GM12878 (cell line): ENCODE data around the gene COX6B1. TPM values are rescaled to one million over a fixed set of nuclear protein-coding genes. Genes with fewer than 3 reads are reported as not detected.

Experiments used
- ATAC-seq: fragments of 200-7000 bp; cut with Tn5 transposase; 3 replicates; pipeline ENCODE4 v1.9.1; 2020; ENCODE audit warnings: mild to moderate bottlenecking, moderate library complexity
- BruUV-seq: library from RNA; stranded (reverse); fragments of 400-500 nt; replicated peaks from 2 replicates; lab custom pipeline; 2021; lab: Mats Ljungman, UMichigan
- CTCF ChIA-PET: fragments of 300-600 bp; sonication (Branson Sonifier 250); formaldehyde crosslinking; extraction: SDS; loops from one replicate; lab custom pipeline; 2021; ENCODE audit warnings: inconsistent platforms; lab: Yijun Ruan, JAX
- POLR2A ChIA-PET: fragments of 350-600 bp; formaldehyde crosslinking; extraction: SDS; loops from one replicate; lab custom pipeline; 2021; ENCODE audit warnings: inconsistent platforms; lab: Charles Lee
- RAD21 ChIA-PET: fragments of 300-600 bp; sonication (Branson Sonifier 250); formaldehyde crosslinking; loops from one replicate; lab custom pipeline; 2023; ENCODE audit warnings: antibody characterized with exemption; ENCODE audit not compliant: unreplicated experiment; lab: Charles Lee
- SMC1A ChIA-PET: fragments of 300-600 bp; sonication (Branson Sonifier 250); formaldehyde crosslinking; loops from one replicate; lab custom pipeline; 2023; ENCODE audit not compliant: unreplicated experiment, uncharacterized antibody; lab: Charles Lee
- DNase-seq: peaks from one replicate; pipeline ENCODE4 v3.0.0-alpha.2; 2011; ENCODE audit warnings: low read depth, low spot score
- FAIRE-seq: peaks from 3 replicates; lab custom pipeline; 2011; peaks lifted over from hg19 to GRCh38; lab: Jason Lieb, UNC
- H2AFZ ChIP-seq: 2 replicates; pipeline ENCODE4 v1.6.0; 2011; ENCODE audit warnings: low read depth, low read length, control low read depth; ENCODE audit not compliant: control insufficient read depth
- H3K27ac ChIP-seq: 2 replicates; pipeline ENCODE4 v1.5.1; 2011; ENCODE audit warnings: control low read depth; ENCODE audit not compliant: control insufficient read depth, insufficient read depth
- H3K27me3 ChIP-seq, 2 experiments: replicated peaks in 1 of 2; 2 replicates each; pipeline versions ENCODE4 v1.6.0 to v1.6.1; 2011; ENCODE audit warnings: low read length in 1 of 2; ENCODE audit not compliant: control insufficient read depth in 2 of 2, insufficient read depth in 2 of 2
- H3K36me3 ChIP-seq, 2 experiments: 2 replicates each; pipeline ENCODE4 v1.5.1; 2011; ENCODE audit warnings: low read length in 1 of 2; ENCODE audit not compliant: control insufficient read depth in 2 of 2, insufficient read depth in 2 of 2
- H3K4me1 ChIP-seq: 2 replicates; pipeline ENCODE4 v1.6.1; 2011; ENCODE audit warnings: mild to moderate bottlenecking, low read length, moderate library complexity, mixed read lengths; ENCODE audit not compliant: control insufficient read depth, insufficient read depth
- H3K4me2 ChIP-seq: 2 replicates; pipeline ENCODE4 v1.6.0; 2011; ENCODE audit warnings: control low read depth; ENCODE audit not compliant: control insufficient read depth, insufficient read depth
- H3K4me3 ChIP-seq: fragments of 200-600 bp; sonication (generic); 2 replicates; pipeline ENCODE4 v1.5.1; 2016
- H3K79me2 ChIP-seq: 2 replicates; pipeline ENCODE4 v1.6.0; 2011; ENCODE audit warnings: low read length; ENCODE audit not compliant: control insufficient read depth, insufficient read depth
- H3K9ac ChIP-seq: 2 replicates; pipeline ENCODE4 v1.8.0; 2011; ENCODE audit warnings: low read length, control low read depth, mixed read lengths; ENCODE audit not compliant: control insufficient read depth, insufficient read depth
- H3K9me3 ChIP-seq: replicated peaks from 3 replicates; pipeline ENCODE4 v1.5.1; 2011; ENCODE audit warnings: mild to moderate bottlenecking, low read length; ENCODE audit not compliant: control insufficient read depth, insufficient read depth
- H4K20me1 ChIP-seq: 2 replicates; pipeline ENCODE4 v1.6.0; 2011; ENCODE audit not compliant: control insufficient read depth, insufficient read depth
- CREM ChIP-seq: IDR thresholded peaks from 2 replicates; pipeline ENCODE4 v1.6.1; 2014; ENCODE audit warnings: antibody characterized with exemption, low read depth
- CTCF ChIP-seq, 3 experiments: IDR thresholded peaks in 2 of 3; conservative IDR thresholded peaks in 1 of 3; 2 replicates each; pipeline ENCODE4 v1.5.1; 2011; ENCODE audit warnings: low read depth in 3 of 3, low read length in 3 of 3, mild to moderate bottlenecking in 3 of 3, control low read depth in 2 of 3, moderate library complexity in 2 of 3, inconsistent platforms in 1 of 3, mixed read lengths in 1 of 3; ENCODE audit not compliant: control insufficient read depth in 2 of 3, insufficient read depth in 1 of 3; ENCODE audit errors: extremely low read depth in 1 of 3
- GABPA ChIP-seq: IDR thresholded peaks from 2 replicates; pipeline ENCODE4 v1.6.1; 2014; ENCODE audit warnings: antibody characterized with exemption, low read depth, mild to moderate bottlenecking, inconsistent platforms
- IKZF1 ChIP-seq: fragments of 450-650 bp; conservative IDR thresholded peaks from 2 replicates; pipeline ENCODE4 v1.6.1; 2017; ENCODE audit warnings: antibody characterized with exemption, mild to moderate bottlenecking
- MEF2B ChIP-seq: fragments of 450-650 bp; IDR thresholded peaks from 2 replicates; pipeline ENCODE4 v1.6.1; 2018; ENCODE audit warnings: mild to moderate bottlenecking, moderate library complexity; ENCODE audit not compliant: partially characterized antibody, poor library complexity, severe bottlenecking
- SRF ChIP-seq, 2 experiments: IDR thresholded peaks; 2 replicates each; pipeline ENCODE4 v1.6.1; 2011; ENCODE audit warnings: low read depth in 2 of 2, low read length in 2 of 2, mild to moderate bottlenecking in 1 of 2, moderate library complexity in 1 of 2
- ZBTB4 ChIP-seq: fragments of 450-650 bp; formaldehyde crosslinking; IDR thresholded peaks from 2 replicates; pipeline ENCODE4 v1.4.0; 2022; ENCODE audit warnings: mild to moderate bottlenecking, moderate library complexity
- WGBS: methylation state at CpG from one replicate; pipeline ENCODE4 v1.1.6; 2016; ENCODE audit warnings: low lambda C conversion rate; ENCODE audit not compliant: insufficient replicate concordance, insufficient coverage; ENCODE audit errors: missing lambda C conversion rate; 5-methylcytosine and 5-hydroxymethylcytosine counted together
- in situ Hi-C: fragments of 300-500 bp; cut with MboI; formaldehyde crosslinking; loops from 9 replicates; pipeline ENCODE4 v1.14.3; 2018; ENCODE audit warnings: mixed read lengths
- intact Hi-C: fragments of 100-400 bp; cut with micrococcal nuclease; formaldehyde crosslinking; loops from one replicate; pipeline ENCODE4 v1.14.2; 2022; ENCODE audit not compliant: unreplicated experiment
- polyA plus RNA-seq, 11 experiments: library from polyadenylated mRNA; depleted of rRNA in 4 of 11; unstranded in 6 of 11; stranded (reverse) in 5 of 11; fragments of >200 nt; fragmentation: Nextera tagmentation in 4 of 11; fragmentation: Illumina TruSeq in 1 of 11; extraction: Ambion mirVana in 4 of 11; extraction: Trizol in 1 of 11; gene quantifications; 1 replicate in 1 of 11; 2 replicates in 10 of 11; pipeline versions ENCODE4 v1.2.1 to v1.2.3, GENCODE V29; 2011 to 2016; ENCODE audit warnings: inconsistent platforms in 2 of 11, missing spikeins in 2 of 11, low read depth in 1 of 11
- total RNA-seq, 4 experiments: library from RNA; depleted of rRNA in 3 of 4; stranded (reverse); fragments of >200 nt in 3 of 4; fragmentation: Illumina TruSeq in 1 of 4; extraction: Trizol in 1 of 4; gene quantifications; 2 replicates each; pipeline versions ENCODE4 v1.2.1 to v1.2.3, GENCODE V29; 2013 to 2021

COX6B1 gene
- total and polyA plus RNA-seq, 10 of the 15 experiments (the other 5 are each of a cell fraction or from before 2014, with no cell fraction given), result 500 to 1,700 (median 862) TPM

- TF ChIP-seq IKZF1 (peak; percentile 49; the same call in 1 of the 2 replicates), CREM (no peak), MEF2B (no peak), ZBTB4 (CRISPR knock-in tag) (no peak)
- TF ChIP-seq, all 136 proteins: peak for 6
Measured at GRCh38 chr19:35673121-35673804, 25.1 kb downstream of the COX6B1 start (continued).

- DNase-seq, result no peak
- Histone ChIP-seq H3K4me2 (no peak overlapping the region), H3K27me3 (no peaks in the 10 kb centered on the region; a peak in 1 of 4 replicates), H3K4me3 (no peak overlapping the region), H3K9ac (no peak overlapping the region), H2AFZ (no peak overlapping the region), H3K4me1 (peaks cover 4% of the 10 kb centered on the region), H3K36me3 (no peaks in the 10 kb centered on the region), H4K20me1 (no peaks in the 10 kb centered on the region), H3K79me2 (no peaks in the 10 kb centered on the region), H3K27ac (no peak overlapping the region), H3K9me3 (no peaks in the 10 kb centered on the region)
- WGBS, result 63% methylated on average over 15 of the region's 15 CpGs
- POLR2A ChIA-PET, result no interaction called here
- no TSS peak for BruUV-seq
- RAD21 ChIA-PET, result no interaction called here
- SMC1A ChIA-PET, result no interaction called here
- CTCF ChIA-PET, result interaction anchor here (0.6 kb wide), 1 partner anchor 70 kb away, joined by 4 read pairs; the partner anchor contains the start of genes PSENEN and U2AF1L4
- intact Hi-C loops, result no loop called here
- in situ Hi-C loops, result no loop called here
- TF ChIP-seq SRF (IDR thresholded peaks at IDR 0.05; ENCODE audit: low read depth in 2 of 2, low read length in 2 of 2) (no peak), GABPA (no peak), CTCF (IDR thresholded peaks at IDR 0.05 in 2 of 3, conservative IDR thresholded peaks at IDR 0.05 in 1 of 3; ENCODE audit: control insufficient read depth in 2 of 3, extremely low read depth in 1 of 3, insufficient read depth in 1 of 3, low read depth in 3 of 3, low read length in 3 of 3) (no peak)
- ATAC-seq, result no peak
- FAIRE-seq, result no peak
Measured at GRCh38 chr19:35675589-35676140, 27.5 kb downstream of the COX6B1 start.
